IMR-90 (cell line): ENCODE data around the gene PFN1. TPM values are rescaled to one million over a fixed set of nuclear protein-coding genes. Genes with fewer than 3 reads are reported as not detected.

ENCODE experiments used
- ATAC-seq: fragments of 200-7000 bp; cut with Tn5 transposase; 2 replicates; pipeline ENCODE4 v1.9.1; 2020; ENCODE audit warnings: low read depth, mild to moderate bottlenecking, moderate library complexity
- BruUV-seq: library from RNA; stranded (reverse); fragments of 400-500 nt; replicated peaks from 2 replicates; lab custom pipeline; 2021; lab: Mats Ljungman, UMichigan
- CTCF ChIA-PET: fragments of 300-600 bp; formaldehyde crosslinking; extraction: SDS; loops from one replicate; lab custom pipeline; 2021; ENCODE audit warnings: antibody characterized with exemption; lab: Yijun Ruan, JAX
- POLR2A ChIA-PET: fragments of 300-600 bp; sonication (Branson Sonifier 250); formaldehyde crosslinking; loops from one replicate; lab custom pipeline; 2022; ENCODE audit warnings: antibody characterized with exemption; ENCODE audit not compliant: unreplicated experiment; lab: Charles Lee
- DNase-seq: peaks from one replicate; pipeline ENCODE4 v3.0.0; 2013
- H2AFZ ChIP-seq: replicated peaks from 2 replicates; pipeline ENCODE3; 2013; ENCODE audit warnings: low read length, mild to moderate bottlenecking; ENCODE audit not compliant: poor library complexity
- H2AK5ac ChIP-seq: 2 replicates; pipeline ENCODE4 v1.6.1; 2013; ENCODE audit warnings: low read depth, low read length, inconsistent platforms
- H2AK9ac ChIP-seq: replicated peaks from 2 replicates; pipeline ENCODE3; 2013; ENCODE audit warnings: mild to moderate bottlenecking, low read depth, low read length, moderate library complexity; ENCODE audit not compliant: poor library complexity
- H2BK120ac ChIP-seq: 2 replicates; pipeline ENCODE4 v1.6.1; 2013; ENCODE audit warnings: low read depth, low read length, inconsistent platforms
- H2BK15ac ChIP-seq: 3 replicates; pipeline ENCODE4 v1.6.1; 2013; ENCODE audit warnings: low read depth, low read length, inconsistent platforms
- H2BK20ac ChIP-seq: 2 replicates; pipeline ENCODE4 v1.6.1; 2013; ENCODE audit warnings: low read depth, mild to moderate bottlenecking, inconsistent platforms, low read length, moderate library complexity
- H2BK5ac ChIP-seq: 2 replicates; pipeline ENCODE4 v1.6.1; 2013; ENCODE audit warnings: mild to moderate bottlenecking, low read depth, low read length, inconsistent platforms; ENCODE audit not compliant: poor library complexity, severe bottlenecking
- H3K14ac ChIP-seq: replicated peaks from 2 replicates; pipeline ENCODE4 v1.6.1; 2013; ENCODE audit warnings: low read depth, low read length, inconsistent platforms
- H3K18ac ChIP-seq: 2 replicates; pipeline ENCODE4 v1.6.1; 2013; ENCODE audit warnings: low read depth, low read length, control low read depth
- H3K23ac ChIP-seq: 2 replicates; pipeline ENCODE4 v1.6.1; 2013; ENCODE audit warnings: low read depth, low read length, inconsistent platforms
- H3K27ac ChIP-seq: 2 replicates; pipeline ENCODE4 v1.5.1; 2013; ENCODE audit warnings: mild to moderate bottlenecking, control low read depth, low read length; ENCODE audit not compliant: insufficient read depth
- H3K27me3 ChIP-seq: 2 replicates; pipeline ENCODE4 v1.6.1; 2013; ENCODE audit warnings: low read length; ENCODE audit not compliant: control insufficient read depth, insufficient read depth
- H3K36me3 ChIP-seq: 2 replicates; pipeline ENCODE4 v1.6.1; 2013; ENCODE audit warnings: low read length, mixed read lengths; ENCODE audit not compliant: control insufficient read depth, insufficient read depth
- H3K4ac ChIP-seq: 2 replicates; pipeline ENCODE4 v1.6.1; 2013; ENCODE audit warnings: low read depth, low read length, inconsistent platforms
- H3K4me1 ChIP-seq: 2 replicates; pipeline ENCODE4 v1.6.1; 2013; ENCODE audit warnings: low read length, mixed read lengths; ENCODE audit not compliant: control insufficient read depth, insufficient read depth
- H3K4me2 ChIP-seq: 2 replicates; pipeline ENCODE4 v1.6.1; 2013; ENCODE audit warnings: low read depth, mild to moderate bottlenecking, control low read depth, low read length, moderate library complexity
- H3K4me3 ChIP-seq: 2 replicates; pipeline ENCODE4 v1.5.1; 2013; ENCODE audit warnings: low read depth, mild to moderate bottlenecking, control low read depth, low read length, moderate library complexity; ENCODE audit not compliant: insufficient read depth
- H3K56ac ChIP-seq: 2 replicates; pipeline ENCODE4 v1.6.1; 2013; ENCODE audit warnings: low read length, inconsistent platforms; ENCODE audit not compliant: insufficient read depth; ENCODE audit errors: extremely low read depth
- H3K79me1 ChIP-seq, 2 experiments: 2 replicates each; pipeline ENCODE4 v1.6.1; 2013; ENCODE audit warnings: low read length in 2 of 2, inconsistent platforms in 1 of 2, low read depth in 1 of 2
- H3K9ac ChIP-seq: 2 replicates; pipeline ENCODE4 v1.6.1; 2013; ENCODE audit warnings: low read depth, low read length, control low read depth
- H3K9me1 ChIP-seq: 2 replicates; pipeline ENCODE4 v1.6.1; 2013; ENCODE audit warnings: low read length, inconsistent platforms; ENCODE audit not compliant: insufficient read depth
- H3K9me3 ChIP-seq: 2 replicates; pipeline ENCODE4 v1.6.1; 2013; ENCODE audit warnings: low read length; ENCODE audit not compliant: control insufficient read depth, insufficient read depth
- H4K20me1 ChIP-seq: 2 replicates; pipeline ENCODE4 v1.6.1; 2013; ENCODE audit warnings: low read length, inconsistent platforms; ENCODE audit not compliant: insufficient read depth
- H4K5ac ChIP-seq: 2 replicates; pipeline ENCODE4 v1.6.1; 2013; ENCODE audit warnings: mild to moderate bottlenecking, low read depth, low read length, control low read depth
- H4K8ac ChIP-seq, 2 experiments: 2 replicates each; pipeline ENCODE4 v1.6.1; 2013; ENCODE audit warnings: low read depth in 2 of 2, low read length in 2 of 2, control low read depth in 1 of 2, inconsistent platforms in 1 of 2
- H4K91ac ChIP-seq: 2 replicates; pipeline ENCODE4 v1.6.1; 2013; ENCODE audit warnings: low read depth, low read length, inconsistent platforms; ENCODE audit not compliant: insufficient read depth
- BHLHE40 ChIP-seq: fragments of 150-350 bp; IDR thresholded peaks from 2 replicates; pipeline ENCODE4 v1.6.1; 2016; ENCODE audit warnings: mild to moderate bottlenecking, low read depth, low read length
- CEBPB ChIP-seq: IDR thresholded peaks from 2 replicates; pipeline ENCODE4 v1.6.1; 2012; ENCODE audit warnings: low read depth, low read length, improper control_type of control experiment
- CHD1 ChIP-seq: IDR thresholded peaks from 2 replicates; pipeline ENCODE4 v1.6.1; 2012; ENCODE audit warnings: low read depth, low read length, improper control_type of control experiment
- MXI1 ChIP-seq: IDR thresholded peaks from 2 replicates; pipeline ENCODE4 v1.6.1; 2012; ENCODE audit warnings: low read depth, mild to moderate bottlenecking, low read length, moderate library complexity, borderline replicate concordance
- RCOR1 ChIP-seq: IDR thresholded peaks from 2 replicates; pipeline ENCODE4 v1.6.1; 2012; ENCODE audit warnings: mild to moderate bottlenecking, low read length, improper control_type of control experiment; ENCODE audit not compliant: insufficient replicate concordance
- WGBS, 2 experiments: methylation state at CpG; one replicate each; pipeline versions ENCODE4 v1.1.5 to v1.1.7; 2013; ENCODE audit warnings: missing lambda C conversion rate in 2 of 2; ENCODE audit not compliant: insufficient read length in 1 of 2; ENCODE audit errors: extremely low coverage in 2 of 2; 5-methylcytosine and 5-hydroxymethylcytosine counted together
- dilution Hi-C: fragments of 300-500 bp; cut with HindIII; formaldehyde crosslinking; loops from one replicate; pipeline ENCODE4 v1.14.3; 2018; ENCODE audit warnings: low sequenced_read_pairs; ENCODE audit not compliant: unreplicated experiment
- in situ Hi-C: fragments of 300-500 bp; cut with MboI; formaldehyde crosslinking; loops from 3 replicates; pipeline ENCODE4 v1.14.3; 2019; ENCODE audit warnings: low sequenced_read_pairs, inconsistent platforms, mixed read lengths
- intact Hi-C: fragments of 100-400 bp; cut with micrococcal nuclease; formaldehyde crosslinking; loops from 2 replicates; pipeline ENCODE4 v1.10.0; 2022
- polyA plus RNA-seq, 3 experiments: library from polyadenylated mRNA; depleted of rRNA; stranded (reverse); fragments of >200 nt; gene quantifications; 2 replicates each; pipeline ENCODE4 v1.2.3, GENCODE V29; 2012; ENCODE audit warnings: low replicate concordance in 1 of 3
- total RNA-seq: library from RNA; depleted of rRNA; stranded (reverse); fragments of >200 nt; gene quantifications from 2 replicates; pipeline ENCODE4 v1.2.3, GENCODE V29; 2012
- TF ChIP-seq, protein P1 (sequence below): fragments of 150-350 bp; IDR thresholded peaks from 2 replicates; pipeline ENCODE4 v1.6.1; 2017; ENCODE audit warnings: mild to moderate bottlenecking, antibody characterized with exemption, low read length, low read depth

The PFN1 gene
- total and polyA plus RNA-seq, 2 of the 4 experiments (the other 2 are of a cell fraction), result 348 to 1,671 TPM

DNA sequence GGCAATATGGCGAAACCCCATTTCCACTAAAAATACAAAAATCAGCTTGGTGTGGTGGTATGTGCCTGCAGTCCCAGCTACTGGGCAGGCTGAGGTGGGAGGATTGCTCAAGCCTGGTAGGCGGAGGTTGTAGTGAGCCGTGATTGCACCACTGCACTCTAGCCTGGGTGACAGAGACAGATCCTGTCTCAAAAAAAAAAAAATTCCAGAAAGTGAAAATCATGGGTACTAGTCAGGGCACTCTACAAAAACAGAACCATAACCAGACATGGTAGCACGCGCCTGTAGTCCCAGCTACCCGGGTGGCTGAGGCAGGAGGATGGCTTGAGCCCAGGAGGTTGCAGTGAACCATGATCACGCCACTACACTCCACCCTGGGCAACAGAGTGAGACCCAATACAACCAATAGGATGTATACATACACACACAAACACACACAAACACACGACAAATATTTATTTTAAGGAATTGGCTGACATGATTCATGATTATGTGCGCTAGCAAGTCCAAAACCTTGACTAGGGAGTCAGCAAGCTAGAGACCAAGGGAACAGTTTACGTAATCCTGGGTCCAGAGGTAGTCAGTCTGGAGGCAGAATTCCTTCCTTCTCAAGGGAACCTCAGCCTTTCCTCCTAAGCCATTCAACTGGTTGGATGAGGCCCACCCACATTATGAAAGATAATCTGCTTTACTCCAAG, 27.8 kb downstream of the PFN1 start:
- no peaks in the 10 kb centered on the region for H3K79me1 ChIP-seq
- 0 out of 2 replicates have a peak, but pooled peaks cover 2% of the 10 kb centered on the region for H3K4me1 ChIP-seq
- H2BK5ac ChIP-seq, result no peak overlapping the region
- no peak overlapping the region for H2BK120ac ChIP-seq
- no peak overlapping the region for H3K14ac ChIP-seq
- H3K4ac ChIP-seq, result no peak overlapping the region
- no peak overlapping the region for H3K27ac ChIP-seq
- no peak overlapping the region for H3K56ac ChIP-seq
- H3K4me3 ChIP-seq, result no peak overlapping the region
- BruUV-seq, result no TSS peak
- peak; percentile 38 for DNase-seq
- H3K36me3 ChIP-seq, result no peaks in the 10 kb centered on the region
- no peaks in the 10 kb centered on the region for H4K20me1 ChIP-seq
- 40% methylated on average over 1 of the region's 10 CpGs; no CpG with 5 or more reads in 1 of the 2 experiments for WGBS, 2 experiments
- TF ChIP-seq, protein P1, sequence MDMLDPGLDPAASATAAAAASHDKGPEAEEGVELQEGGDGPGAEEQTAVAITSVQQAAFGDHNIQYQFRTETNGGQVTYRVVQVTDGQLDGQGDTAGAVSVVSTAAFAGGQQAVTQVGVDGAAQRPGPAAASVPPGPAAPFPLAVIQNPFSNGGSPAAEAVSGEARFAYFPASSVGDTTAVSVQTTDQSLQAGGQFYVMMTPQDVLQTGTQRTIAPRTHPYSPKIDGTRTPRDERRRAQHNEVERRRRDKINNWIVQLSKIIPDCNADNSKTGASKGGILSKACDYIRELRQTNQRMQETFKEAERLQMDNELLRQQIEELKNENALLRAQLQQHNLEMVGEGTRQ, result no peak
- TF ChIP-seq BHLHE40 (no peak), CHD1 (no peak), MXI1 (no peak), RCOR1 (no peak), CEBPB (peak; percentile 84)
- dilution Hi-C loops (no loop called here), intact Hi-C loops (no loop called here), in situ Hi-C loops (no loop called here)
- ATAC-seq, result peak; percentile 80
- H2BK15ac ChIP-seq, result no peak overlapping the region
- H3K18ac ChIP-seq, result no peak overlapping the region
- H3K27me3 ChIP-seq, result no peaks in the 10 kb centered on the region
- ChIA-PET POLR2A (interaction anchor here (0.7 to 1.0 kb wide), 2 partner anchors 11 to 110 kb away, joined by 3 to 6 read pairs; no protein-coding TSS in a partner anchor), CTCF (interaction anchor here (0.9 to 1.9 kb wide), 3 partner anchors 11 to 106 kb away, joined by 3 to 15 read pairs (median 4); partner anchors contain the start of gene CHRNE)
- no peak overlapping the region for H3K9ac ChIP-seq
- no peak overlapping the region for H2AK9ac ChIP-seq
- peak overlapping the region; percentile 53; the same call in 1 of the 2 replicates for H2AK5ac ChIP-seq
- no peak overlapping the region for H3K4me2 ChIP-seq
- H4K8ac ChIP-seq, result no peak overlapping the region
- H2BK20ac ChIP-seq, result no peak overlapping the region
- no peak overlapping the region for H3K23ac ChIP-seq
- H4K91ac ChIP-seq, result no peak overlapping the region
- H2AFZ ChIP-seq, result no peak overlapping the region
- H3K9me3 ChIP-seq, result no peaks in the 10 kb centered on the region
- no peak overlapping the region for H4K5ac ChIP-seq
- no peaks in the 10 kb centered on the region for H3K9me1 ChIP-seq
